Fibroblast of villous mesenchyme (primary cell): ENCODE measurements around the gene AGBL4. TPM values are rescaled to one million over a fixed set of nuclear protein-coding genes. Genes with fewer than 3 reads are reported as not detected.

Source experiments
- DNase-seq: peaks from one replicate; pipeline ENCODE4 v3.0.0-alpha.2; 2010; ENCODE audit warnings: low read depth
- H3K4me3 ChIP-seq: 2 replicates; pipeline ENCODE4 v1.5.1; 2011; ENCODE audit warnings: low read depth, mild to moderate bottlenecking, low read length
- total RNA-seq: library from RNA; depleted of rRNA; stranded (reverse); fragments of >200 nt; gene quantifications from 2 replicates; pipeline ENCODE4 v1.2.3, GENCODE V29; 2012
- TF ChIP-seq, protein P1 (sequence below): IDR thresholded peaks from 2 replicates; pipeline ENCODE4 v1.5.1; 2012; ENCODE audit warnings: low read depth, mild to moderate bottlenecking, low read length; ENCODE audit not compliant: insufficient read depth

AGBL4 gene
- total RNA-seq, 1 donor: not detected

GRCh38 chr1:48596046-48596445 lies 1427.7 kb downstream of the AGBL4 start:
- DNase-seq: no peak
- H3K4me3 ChIP-seq: no peak overlapping the region
- TF ChIP-seq, protein P1, sequence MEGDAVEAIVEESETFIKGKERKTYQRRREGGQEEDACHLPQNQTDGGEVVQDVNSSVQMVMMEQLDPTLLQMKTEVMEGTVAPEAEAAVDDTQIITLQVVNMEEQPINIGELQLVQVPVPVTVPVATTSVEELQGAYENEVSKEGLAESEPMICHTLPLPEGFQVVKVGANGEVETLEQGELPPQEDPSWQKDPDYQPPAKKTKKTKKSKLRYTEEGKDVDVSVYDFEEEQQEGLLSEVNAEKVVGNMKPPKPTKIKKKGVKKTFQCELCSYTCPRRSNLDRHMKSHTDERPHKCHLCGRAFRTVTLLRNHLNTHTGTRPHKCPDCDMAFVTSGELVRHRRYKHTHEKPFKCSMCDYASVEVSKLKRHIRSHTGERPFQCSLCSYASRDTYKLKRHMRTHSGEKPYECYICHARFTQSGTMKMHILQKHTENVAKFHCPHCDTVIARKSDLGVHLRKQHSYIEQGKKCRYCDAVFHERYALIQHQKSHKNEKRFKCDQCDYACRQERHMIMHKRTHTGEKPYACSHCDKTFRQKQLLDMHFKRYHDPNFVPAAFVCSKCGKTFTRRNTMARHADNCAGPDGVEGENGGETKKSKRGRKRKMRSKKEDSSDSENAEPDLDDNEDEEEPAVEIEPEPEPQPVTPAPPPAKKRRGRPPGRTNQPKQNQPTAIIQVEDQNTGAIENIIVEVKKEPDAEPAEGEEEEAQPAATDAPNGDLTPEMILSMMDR: no peak

GRCh38 chr1:48595613-48596012 lies 1428.1 kb downstream of the AGBL4 start:
- TF ChIP-seq, protein P1: no peak
- no peak overlapping the region for H3K4me3 ChIP-seq
- no peak for DNase-seq

DNA sequence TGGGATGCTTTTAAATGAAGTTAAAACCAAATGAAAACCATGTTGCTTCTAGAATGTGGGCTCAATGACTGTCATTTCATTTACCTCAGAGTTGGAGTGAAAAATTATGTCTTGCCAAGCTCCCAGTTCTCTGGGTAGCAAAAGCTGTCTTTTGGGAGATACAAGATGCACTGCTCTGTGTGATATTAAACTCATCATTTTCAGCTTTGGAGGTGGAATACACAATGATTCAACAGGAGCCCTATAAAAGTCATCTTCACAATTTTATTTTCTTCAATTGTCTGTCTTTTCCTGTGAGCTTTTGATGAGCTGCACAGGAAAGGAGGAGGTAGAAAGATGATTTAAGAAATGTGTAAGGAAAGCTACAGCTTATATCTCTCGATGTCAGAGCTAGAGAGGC lies 1431.4 kb downstream of the AGBL4 start:
- DNase-seq: no peak
- TF ChIP-seq, protein P1: no peak
- H3K4me3 ChIP-seq: no peak overlapping the region

- H3K4me3 ChIP-seq: no peak overlapping the region
- DNase-seq: no peak
- TF ChIP-seq, protein P1: no peak
Measured at GRCh38 chr1:48591181-48591580, 1432.6 kb downstream of the AGBL4 start.

- DNase-seq: no peak
- no peak overlapping the region for H3K4me3 ChIP-seq
- TF ChIP-seq, protein P1: no peak
Measured at GRCh38 chr1:48588061-48588460, 1435.7 kb downstream of the AGBL4 start.

GRCh38 chr1:48582408-48582807 lies 1441.3 kb downstream of the AGBL4 start:
- TF ChIP-seq, protein P1: no peak
- no peak overlapping the region for H3K4me3 ChIP-seq
- DNase-seq: no peak

- TF ChIP-seq, protein P1: no peak
- H3K4me3 ChIP-seq: no peak overlapping the region
- DNase-seq: no peak
Measured at GRCh38 chr1:48581270-48581669, 1442.5 kb downstream of the AGBL4 start.
